SIG-M5 (cell line): ENCODE results near the gene ATOH8.
"Not testable (repeated sequence)": the region's sequence is repeated elsewhere in the genome, so short reads cannot be mapped to it uniquely, and the experiment has no call there.

Experiments used
- DNase-seq: peaks from one replicate; lab custom pipeline; 2025; lab: John Stamatoyannopoulos, UW

The ATOH8 gene

GRCh38 chr2:85753525-85754312, at the start of gene ATOH8:
ATOH8 (plus strand) TSS chr2:85753991; CDS start chr2:85754190, 199 bp downstream.
- no peak for DNase-seq

GRCh38 chr2:85704038-85704437, 49.8 kb upstream of the ATOH8 start:
- DNase-seq = no peak

GRCh38 chr2:85704800-85705679, 48.8 kb upstream of the ATOH8 start:
- DNase-seq = peak; percentile 70

- DNase-seq = no peak
Observed at GRCh38 chr2:85705680-85706039, 48.1 kb upstream of the ATOH8 start.

- DNase-seq = no peak
Observed at GRCh38 chr2:85706063-85706462, 47.7 kb upstream of the ATOH8 start.

- peak; percentile 34 for DNase-seq
Observed at GRCh38 chr2:85706599-85707296, 47.0 kb upstream of the ATOH8 start.

GRCh38 chr2:85707304-85707703, 46.5 kb upstream of the ATOH8 start:
- DNase-seq = peak; percentile 57

GRCh38 chr2:85708641-85709040, 45.1 kb upstream of the ATOH8 start:
- no peak for DNase-seq

- no peak for DNase-seq
Observed at GRCh38 chr2:85709401-85709811, 44.4 kb upstream of the ATOH8 start.

- no peak for DNase-seq
Observed at GRCh38 chr2:85710687-85711577, 42.9 kb upstream of the ATOH8 start.

GRCh38 chr2:85711578-85712060, 42.2 kb upstream of the ATOH8 start:
- DNase-seq = no peak

GRCh38 chr2:85712336-85712735, 41.5 kb upstream of the ATOH8 start:
- DNase-seq = no peak

- DNase-seq = no peak
Observed at GRCh38 chr2:85712849-85713612, 40.8 kb upstream of the ATOH8 start.

GRCh38 chr2:85713836-85714235, 40.0 kb upstream of the ATOH8 start:
- DNase-seq = no peak

- not testable (repeated sequence) for DNase-seq
Observed at GRCh38 chr2:85714421-85714820, 39.4 kb upstream of the ATOH8 start.

- no peak for DNase-seq
Observed at GRCh38 chr2:85714841-85715240, 39.0 kb upstream of the ATOH8 start.

- DNase-seq = no peak
Observed at GRCh38 chr2:85716346-85716914, 37.4 kb upstream of the ATOH8 start.

GRCh38 chr2:85717308-85718008, 36.3 kb upstream of the ATOH8 start:
- DNase-seq = no peak

- no peak for DNase-seq
Observed at GRCh38 chr2:85718009-85718391, 35.8 kb upstream of the ATOH8 start.
